Amniotic epithelial cell (primary cell): ENCODE results near the gene TMEM238.
"Not testable (repeated sequence)": the region's sequence is repeated elsewhere in the genome, so short reads cannot be mapped to it uniquely, and the experiment has no call there.

Experiments used
- DNase-seq: peaks from one replicate; pipeline ENCODE4 v3.0.0-alpha.2; 2010; ENCODE audit warnings: low read depth

The TMEM238 gene

GRCh38 chr19:55384131-55384919, at the start of gene TMEM238:
TSS of gene TMEM238 (minus strand) at chr19:55384292. CDS start at chr19:55384259, 33 bp downstream.
- DNase-seq, result no peak

DNA sequence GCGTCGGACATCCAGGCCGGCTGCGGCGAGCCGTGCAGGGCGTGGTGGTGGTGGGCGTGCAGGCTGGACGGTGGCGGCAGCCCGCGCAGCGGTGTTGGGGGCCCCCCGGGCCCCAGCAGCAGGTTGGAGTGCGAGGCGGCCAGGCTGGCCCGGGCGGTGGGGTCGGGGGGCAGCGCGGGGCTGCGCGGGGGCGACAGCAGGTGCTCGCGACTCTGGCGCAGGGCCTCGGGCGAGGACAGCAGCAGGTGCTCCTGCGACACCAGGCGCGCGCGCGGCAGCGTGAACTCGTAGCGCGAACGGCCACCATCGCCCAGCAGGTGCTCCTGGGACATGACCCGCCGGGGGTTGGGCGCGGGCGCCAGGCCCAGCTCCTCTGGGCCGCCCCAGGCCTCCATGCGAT, 49.2 kb upstream of the TMEM238 start:
- no peak for DNase-seq

GRCh38 chr19:55432241-55432959, 48.3 kb upstream of the TMEM238 start:
- DNase-seq, result no peak

GRCh38 chr19:55431183-55431582, 47.1 kb upstream of the TMEM238 start:
- DNase-seq, result no peak

DNA sequence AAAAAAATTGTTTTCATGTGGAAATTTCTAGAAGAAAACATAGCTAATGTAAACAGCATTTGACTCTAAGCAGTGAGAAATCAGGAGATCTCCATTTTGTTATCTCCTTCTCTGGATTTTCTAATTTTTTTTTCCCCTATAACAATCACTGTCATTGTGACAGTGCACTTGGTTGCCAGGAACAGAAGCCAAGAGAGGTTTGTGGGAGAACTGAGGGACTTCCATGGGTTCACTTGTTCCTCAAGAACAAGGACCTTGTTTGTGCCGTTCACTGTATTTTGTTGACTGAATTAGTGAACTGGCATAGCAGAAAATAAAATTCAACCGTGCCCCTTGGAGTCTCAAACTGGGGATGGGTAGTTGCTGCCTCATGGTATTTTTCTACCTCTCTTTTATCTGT, 42.0 kb upstream of the TMEM238 start:
- no peak for DNase-seq

DNA sequence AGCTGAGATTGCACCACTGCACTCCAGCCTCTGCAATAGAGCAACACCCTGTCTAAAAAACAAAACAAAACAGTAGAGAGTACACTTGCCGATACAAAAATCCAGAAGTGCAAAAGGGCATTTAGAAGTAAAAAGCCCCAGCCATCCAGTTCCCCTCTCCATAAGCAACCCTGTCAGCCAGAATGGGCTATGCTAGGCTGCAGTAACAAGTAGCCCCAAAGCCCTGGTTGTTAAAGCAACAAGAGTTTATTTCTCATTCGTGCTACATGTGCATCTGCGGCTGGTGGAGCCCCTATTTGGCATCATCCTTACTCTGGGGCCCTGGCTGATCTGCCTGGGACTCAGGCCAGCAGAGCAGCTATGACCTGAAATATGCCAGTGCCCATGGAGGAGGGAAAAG, 40.4 kb upstream of the TMEM238 start:
- DNase-seq, result no peak

DNA sequence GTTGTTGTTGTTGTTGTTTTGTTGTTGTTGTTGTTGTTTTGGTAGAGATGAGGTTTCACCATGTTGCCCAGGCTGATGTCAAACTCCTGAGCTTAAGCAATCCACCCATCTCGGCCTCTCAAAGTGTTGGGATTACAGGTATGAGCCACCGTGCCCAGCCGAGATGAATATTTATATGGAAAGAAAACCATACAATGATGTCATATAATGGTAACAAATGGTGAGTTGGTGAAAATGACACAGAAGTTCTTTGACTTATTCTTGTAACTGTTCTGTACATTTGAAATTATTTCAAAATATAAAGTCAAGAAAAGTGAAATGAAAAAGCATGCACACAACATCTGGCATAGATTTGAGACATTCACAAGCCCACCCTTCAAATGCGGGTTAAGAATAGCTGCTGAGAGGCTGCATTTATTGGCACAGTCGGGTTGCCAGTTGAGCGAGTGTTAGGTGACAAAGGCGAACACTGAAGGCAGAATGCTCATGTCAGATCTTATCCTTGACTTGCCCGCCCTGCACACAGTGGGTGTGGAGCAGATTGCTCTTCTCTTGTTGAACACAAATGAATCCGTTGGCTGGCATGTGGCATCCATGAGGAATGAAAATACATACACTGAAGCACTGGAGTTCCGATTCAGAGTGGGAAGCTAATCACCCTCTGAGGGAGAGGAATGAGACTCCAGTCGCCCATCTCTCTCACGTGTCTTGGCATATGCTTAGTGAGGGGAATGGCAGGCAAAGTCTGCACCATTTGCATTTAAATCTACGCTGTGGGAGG, 39.3 kb upstream of the TMEM238 start:
- DNase-seq, result no peak

- DNase-seq, result not testable (repeated sequence)
Observed at GRCh38 chr19:55421281-55421680, 37.2 kb upstream of the TMEM238 start.

DNA sequence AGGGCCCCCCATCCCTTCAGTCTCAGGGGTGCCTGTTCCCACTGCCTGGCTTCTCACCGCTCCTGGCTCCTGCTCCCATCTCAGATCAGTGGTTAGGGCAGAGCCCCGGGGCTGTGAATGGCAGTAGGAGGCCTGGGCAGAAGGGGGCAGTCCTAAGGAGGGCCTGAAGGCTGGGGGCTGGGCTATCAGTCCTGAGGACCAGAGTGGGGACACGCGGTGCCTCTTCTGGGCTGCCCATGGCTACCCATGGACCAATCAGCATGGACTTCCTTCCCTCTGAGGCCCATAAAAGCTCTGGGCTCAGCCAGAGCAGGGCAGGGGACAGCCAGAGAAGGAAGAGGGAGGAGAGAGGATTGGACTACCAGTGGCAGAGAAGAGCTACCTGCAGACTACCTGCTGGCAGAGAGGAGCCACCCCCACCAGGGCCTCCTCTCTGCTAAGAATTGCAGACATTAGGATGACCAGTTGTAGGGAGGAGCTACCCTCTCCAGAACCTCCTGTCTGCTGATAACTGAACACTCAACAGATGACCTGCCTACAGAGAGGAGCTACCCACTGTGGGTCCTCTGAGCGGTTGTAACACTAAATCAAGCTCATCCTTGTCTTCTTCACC, 35.6 kb upstream of the TMEM238 start:
- no peak for DNase-seq

- no peak for DNase-seq
Observed at GRCh38 chr19:55419103-55419502, 35.0 kb upstream of the TMEM238 start.

GRCh38 chr19:55418185-55418584, 34.1 kb upstream of the TMEM238 start:
- DNase-seq, result peak; percentile 79

DNA sequence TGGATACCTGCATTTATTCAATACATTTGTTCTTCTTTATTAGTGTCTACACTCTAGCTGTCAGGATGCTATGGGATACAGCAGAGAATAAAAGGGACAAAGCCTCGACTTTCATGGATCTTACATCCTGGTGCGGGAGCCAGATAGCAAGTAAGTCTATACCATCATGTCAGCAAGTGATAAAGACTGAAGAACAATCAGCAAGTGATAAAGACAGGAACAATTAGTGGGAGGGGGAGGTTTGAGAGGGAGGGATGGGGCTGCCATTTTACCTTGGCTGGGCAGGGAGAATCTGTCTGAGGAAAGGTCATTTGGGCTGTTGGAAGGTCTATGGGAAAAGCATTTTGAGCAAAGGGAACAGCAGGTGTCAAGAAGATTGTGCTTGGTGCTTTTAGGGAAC, 26.1 kb upstream of the TMEM238 start:
- no peak for DNase-seq

- DNase-seq, result not testable (repeated sequence)
Observed at GRCh38 chr19:55409179-55409578, 25.1 kb upstream of the TMEM238 start.

- no peak for DNase-seq
Observed at GRCh38 chr19:55408533-55408872, 24.4 kb upstream of the TMEM238 start.

DNA sequence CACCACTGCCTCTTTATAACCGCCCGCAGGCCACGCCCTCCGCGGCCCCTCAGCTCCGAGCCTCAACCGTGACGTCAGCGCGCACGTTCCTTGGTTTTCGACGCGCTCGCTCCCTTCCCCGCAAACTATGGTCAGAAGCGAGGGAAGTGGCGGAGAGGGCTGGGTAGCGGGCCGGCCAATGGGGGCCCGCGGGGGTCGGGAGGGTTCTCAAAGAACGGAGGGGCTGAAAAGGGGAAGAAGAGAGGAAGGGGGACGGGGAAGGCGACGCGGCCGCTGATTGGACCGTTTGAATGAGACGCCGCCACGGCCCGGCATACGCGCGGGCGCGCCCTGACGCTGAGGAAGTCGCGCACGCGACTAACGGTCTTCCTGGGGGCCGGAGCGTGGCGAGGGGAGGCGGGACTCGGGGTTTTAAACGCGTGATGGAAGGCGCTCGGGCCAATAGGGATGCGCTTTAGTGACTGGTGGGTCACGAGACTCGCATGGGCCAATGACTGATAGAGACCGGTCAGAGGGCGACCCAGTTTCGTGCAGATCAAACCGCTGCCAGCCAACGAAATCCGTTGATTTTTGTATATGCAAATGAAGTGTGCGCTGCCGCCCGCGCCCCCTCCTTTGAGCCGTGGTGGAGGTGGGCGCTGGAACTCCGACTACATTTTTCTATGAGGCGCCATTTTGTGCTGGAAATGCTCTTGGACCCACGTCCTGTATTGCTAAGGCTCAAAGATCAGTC, 23.9 kb upstream of the TMEM238 start:
- DNase-seq, result peak; percentile 100

DNA sequence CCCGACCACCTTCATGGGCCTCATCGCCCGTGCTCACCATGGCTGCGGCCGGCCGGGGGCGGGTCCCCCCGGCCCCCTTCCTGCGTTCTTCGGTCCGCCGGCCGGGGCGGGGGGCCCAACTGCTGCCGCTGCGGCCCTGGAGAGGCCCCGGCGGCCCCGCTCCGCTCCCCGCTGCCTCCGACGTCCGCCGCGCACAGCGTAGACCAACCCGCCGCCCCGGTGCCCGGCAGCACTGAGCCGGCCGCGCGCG, 23.4 kb upstream of the TMEM238 start, which contains the start of gene UBE2S:
UBE2S (minus strand) TSS at position 239 of the 250 bp plus-strand sequence; CDS start at position 40, 199 bp downstream.
- not testable (repeated sequence) for DNase-seq

- DNase-seq, result peak; percentile 33
Observed at GRCh38 chr19:55406826-55407549, 22.9 kb upstream of the TMEM238 start.

GRCh38 chr19:55406091-55406825, 22.2 kb upstream of the TMEM238 start:
- no peak for DNase-seq

DNA sequence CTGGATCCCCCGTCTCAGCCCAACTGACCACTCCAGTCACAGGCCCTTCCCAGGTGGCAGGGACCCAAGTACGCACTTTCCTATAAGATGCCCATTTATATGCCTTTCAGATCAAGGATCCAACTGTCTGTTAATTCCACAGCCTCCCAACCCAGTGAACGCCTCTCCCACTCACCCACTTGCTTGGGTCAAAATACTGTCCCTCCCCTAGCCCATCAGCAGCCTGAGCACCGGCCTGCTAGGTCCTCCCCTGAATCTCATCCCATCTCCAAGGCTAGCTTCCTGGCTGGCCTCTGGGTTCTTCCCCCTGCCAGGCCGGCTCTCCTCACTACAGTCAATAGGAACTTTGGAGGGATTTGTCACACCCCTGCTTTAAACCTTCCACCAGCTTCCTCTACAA, 21.5 kb upstream of the TMEM238 start:
- no peak for DNase-seq

DNA sequence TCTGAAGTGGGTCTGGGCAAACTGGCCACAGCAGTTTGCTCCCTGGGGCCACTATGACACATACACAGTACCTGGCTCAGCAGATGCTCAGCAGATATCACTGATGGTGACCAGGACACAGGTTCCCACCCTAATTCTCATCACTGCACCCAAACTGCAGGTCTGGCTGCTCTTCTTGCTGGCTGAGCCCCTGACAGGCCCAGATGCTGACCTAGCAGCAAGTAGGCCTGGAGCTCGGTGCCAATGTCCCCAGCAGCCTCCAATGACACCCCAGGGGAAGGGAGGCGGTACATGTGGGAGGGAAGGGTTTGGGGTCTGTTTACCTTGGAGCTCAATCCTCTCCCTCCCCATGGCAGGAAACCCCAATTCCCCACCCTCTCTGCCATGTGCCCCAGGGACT, 18.4 kb upstream of the TMEM238 start:
- DNase-seq, result no peak
